ENCODE results near the gene TRMO.

- TF ChIP-seq POLR2A (IDR thresholded peaks at IDR 0.05) (no peak), CTCF (IDR thresholded peaks at IDR 0.05) (no peak), EP300 (IDR thresholded peaks at IDR 0.05) (no peak)
Measured at GRCh38 chr9:97895211-97895610, 27.1 kb downstream of the TRMO start.
